ENCODE results near the gene RGS12. TPM values are rescaled to one million over a fixed set of nuclear protein-coding genes. Genes with fewer than 3 reads are reported as not detected.
A peak's percentile ranks its signal among the peaks of the same experiment; 100 is the strongest.

RGS12 gene
- total and polyA plus RNA-seq, 2 of the 13 experiments (the other 11 are each of a cell fraction or from before 2014, with no cell fraction given), result 21.0 to 27.7 TPM

GRCh38 chr4:3293401-3294391, 875 bp downstream of the RGS12 start (continued):
- TF ChIP-seq PRDM15 (CRISPR knock-in tag; IDR thresholded peaks at IDR 0.05) (no peak), JARID2 (CRISPR knock-in tag; IDR thresholded peaks at IDR 0.05; ENCODE audit: insufficient replicate concordance) (no peak), IKZF5 (CRISPR knock-in tag; IDR thresholded peaks at IDR 0.05) (no peak), KDM5A (IDR thresholded peaks at IDR 0.05; ENCODE audit: borderline replicate concordance, low read length) (no peak), CC2D1A (CRISPR knock-in tag; IDR thresholded peaks at IDR 0.05) (no peak), HIC2 (CRISPR knock-in tag; IDR thresholded peaks at IDR 0.05; ENCODE audit: low read depth) (no peak), HDAC1 (CRISPR knock-in tag; IDR thresholded peaks at IDR 0.05) (0 out of 2 replicates have a peak, but pooled peaks have one; percentile 29), MAX (IDR thresholded peaks at IDR 0.05) (peak; percentile 12; the same call in 1 of the 2 replicates), MZF1 (CRISPR knock-in tag; IDR thresholded peaks at IDR 0.05; ENCODE audit: borderline replicate concordance) (no peak), NR2F1 (CRISPR knock-in tag; IDR thresholded peaks at IDR 0.05) (no peak), TEAD3 (CRISPR knock-in tag; optimal IDR thresholded peaks at IDR 0.05; ENCODE audit: borderline replicate concordance) (no peak), SP1 (IDR thresholded peaks at IDR 0.05) (no peak), SP1 (CRISPR knock-in tag; IDR thresholded peaks at IDR 0.05) (no peak), ISX (CRISPR knock-in tag; conservative IDR thresholded peaks at IDR 0.05) (no peak), GTF3A (CRISPR knock-in tag; conservative IDR thresholded peaks at IDR 0.05) (no peak), CREM (IDR thresholded peaks at IDR 0.05) (no peak), CREM (CRISPR knock-in tag; IDR thresholded peaks at IDR 0.05) (no peak), PRDM10 (CRISPR knock-in tag; IDR thresholded peaks at IDR 0.05; ENCODE audit: low read depth) (no peak)

Data from HepG2 (cell line).